ENCODE results near the gene TUT1.

DNA sequence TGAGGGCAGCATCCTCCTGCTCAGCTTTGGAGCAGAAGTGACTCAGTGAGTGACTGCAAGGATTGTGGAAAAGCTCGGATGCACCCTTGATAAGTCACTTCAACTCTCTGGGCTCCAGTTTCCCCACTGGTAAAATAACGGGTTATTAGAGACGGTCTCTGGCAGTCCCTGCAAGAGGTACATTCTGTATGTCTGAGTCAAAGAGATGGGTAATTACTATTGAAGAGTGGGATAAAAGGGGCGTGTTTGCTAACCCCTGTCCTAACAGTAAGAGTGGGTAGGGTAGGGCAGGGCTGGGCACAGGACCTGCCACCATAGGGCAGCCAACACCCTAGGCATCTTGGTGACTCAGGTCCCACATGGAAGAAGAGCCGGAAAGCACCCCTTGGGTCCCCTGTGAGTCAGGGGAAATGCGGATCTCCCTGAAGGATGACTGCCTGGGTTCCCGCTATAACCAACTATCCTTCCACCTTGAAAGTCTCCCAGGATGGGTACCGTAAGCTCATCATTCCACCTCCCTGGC, 37.4 kb downstream of the TUT1 start:
- TF ChIP-seq CTCF (IDR thresholded peaks at IDR 0.05; ENCODE audit: low read depth, low read length, missing input control) (no peak), GABPA (IDR thresholded peaks at IDR 0.05 in 1 of 2, conservative IDR thresholded peaks at IDR 0.05 in 1 of 2) (no peak), SP1 (IDR thresholded peaks at IDR 0.05) (no peak), RAD21 (IDR thresholded peaks at IDR 0.05) (no peak), TAF1 (conservative IDR thresholded peaks at IDR 0.05) (no peak), JUND (IDR thresholded peaks at IDR 0.05) (no peak), NR2F2 (IDR thresholded peaks at IDR 0.05) (no peak), MAX (IDR thresholded peaks at IDR 0.05) (no peak), YY1 (IDR thresholded peaks at IDR 0.05) (no peak)
- TF ChIP-seq, protein P1, sequence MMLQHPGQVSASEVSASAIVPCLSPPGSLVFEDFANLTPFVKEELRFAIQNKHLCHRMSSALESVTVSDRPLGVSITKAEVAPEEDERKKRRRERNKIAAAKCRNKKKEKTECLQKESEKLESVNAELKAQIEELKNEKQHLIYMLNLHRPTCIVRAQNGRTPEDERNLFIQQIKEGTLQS (IDR thresholded peaks at IDR 0.05), result no peak
- TF ChIP-seq, protein P2, sequence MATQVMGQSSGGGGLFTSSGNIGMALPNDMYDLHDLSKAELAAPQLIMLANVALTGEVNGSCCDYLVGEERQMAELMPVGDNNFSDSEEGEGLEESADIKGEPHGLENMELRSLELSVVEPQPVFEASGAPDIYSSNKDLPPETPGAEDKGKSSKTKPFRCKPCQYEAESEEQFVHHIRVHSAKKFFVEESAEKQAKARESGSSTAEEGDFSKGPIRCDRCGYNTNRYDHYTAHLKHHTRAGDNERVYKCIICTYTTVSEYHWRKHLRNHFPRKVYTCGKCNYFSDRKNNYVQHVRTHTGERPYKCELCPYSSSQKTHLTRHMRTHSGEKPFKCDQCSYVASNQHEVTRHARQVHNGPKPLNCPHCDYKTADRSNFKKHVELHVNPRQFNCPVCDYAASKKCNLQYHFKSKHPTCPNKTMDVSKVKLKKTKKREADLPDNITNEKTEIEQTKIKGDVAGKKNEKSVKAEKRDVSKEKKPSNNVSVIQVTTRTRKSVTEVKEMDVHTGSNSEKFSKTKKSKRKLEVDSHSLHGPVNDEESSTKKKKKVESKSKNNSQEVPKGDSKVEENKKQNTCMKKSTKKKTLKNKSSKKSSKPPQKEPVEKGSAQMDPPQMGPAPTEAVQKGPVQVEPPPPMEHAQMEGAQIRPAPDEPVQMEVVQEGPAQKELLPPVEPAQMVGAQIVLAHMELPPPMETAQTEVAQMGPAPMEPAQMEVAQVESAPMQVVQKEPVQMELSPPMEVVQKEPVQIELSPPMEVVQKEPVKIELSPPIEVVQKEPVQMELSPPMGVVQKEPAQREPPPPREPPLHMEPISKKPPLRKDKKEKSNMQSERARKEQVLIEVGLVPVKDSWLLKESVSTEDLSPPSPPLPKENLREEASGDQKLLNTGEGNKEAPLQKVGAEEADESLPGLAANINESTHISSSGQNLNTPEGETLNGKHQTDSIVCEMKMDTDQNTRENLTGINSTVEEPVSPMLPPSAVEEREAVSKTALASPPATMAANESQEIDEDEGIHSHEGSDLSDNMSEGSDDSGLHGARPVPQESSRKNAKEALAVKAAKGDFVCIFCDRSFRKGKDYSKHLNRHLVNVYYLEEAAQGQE (IDR thresholded peaks at IDR 0.05), result no peak
- TF ChIP-seq, protein P3, sequence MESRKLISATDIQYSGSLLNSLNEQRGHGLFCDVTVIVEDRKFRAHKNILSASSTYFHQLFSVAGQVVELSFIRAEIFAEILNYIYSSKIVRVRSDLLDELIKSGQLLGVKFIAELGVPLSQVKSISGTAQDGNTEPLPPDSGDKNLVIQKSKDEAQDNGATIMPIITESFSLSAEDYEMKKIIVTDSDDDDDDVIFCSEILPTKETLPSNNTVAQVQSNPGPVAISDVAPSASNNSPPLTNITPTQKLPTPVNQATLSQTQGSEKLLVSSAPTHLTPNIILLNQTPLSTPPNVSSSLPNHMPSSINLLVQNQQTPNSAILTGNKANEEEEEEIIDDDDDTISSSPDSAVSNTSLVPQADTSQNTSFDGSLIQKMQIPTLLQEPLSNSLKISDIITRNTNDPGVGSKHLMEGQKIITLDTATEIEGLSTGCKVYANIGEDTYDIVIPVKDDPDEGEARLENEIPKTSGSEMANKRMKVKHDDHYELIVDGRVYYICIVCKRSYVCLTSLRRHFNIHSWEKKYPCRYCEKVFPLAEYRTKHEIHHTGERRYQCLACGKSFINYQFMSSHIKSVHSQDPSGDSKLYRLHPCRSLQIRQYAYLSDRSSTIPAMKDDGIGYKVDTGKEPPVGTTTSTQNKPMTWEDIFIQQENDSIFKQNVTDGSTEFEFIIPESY (IDR thresholded peaks at IDR 0.05), result no peak

All from liver (tissue), 3 donors.